Common myeloid progenitor, CD34-positive (primary cell): ENCODE measurements around the gene ZNF574.
A peak's percentile ranks its signal among the peaks of the same experiment; 100 is the strongest.

ENCODE experiments used
- CTCF ChIA-PET: fragments of 350-600 bp; sonication (Branson Sonifier 250); formaldehyde crosslinking; loops from one replicate; lab custom pipeline; 2021; ENCODE audit warnings: antibody characterized with exemption; lab: Charles Lee
- POLR2A ChIA-PET: fragments of 350-600 bp; sonication (Branson Sonifier 250); formaldehyde crosslinking; loops from one replicate; lab custom pipeline; 2021; ENCODE audit warnings: antibody characterized with exemption; lab: Charles Lee
- DNase-seq, 3 donors: peaks; one replicate each; pipeline versions ENCODE4 v3.0.0 to v3.0.0-alpha.2; 2013
- H3K27ac ChIP-seq, 2 experiments: 1 replicate in 1 of 2; 2 replicates in 1 of 2; pipeline ENCODE4 v1.7.0; 2013; ENCODE audit warnings: inconsistent platforms in 2 of 2, low read length in 2 of 2, mild to moderate bottlenecking in 2 of 2, low read depth in 1 of 2, moderate library complexity in 1 of 2; ENCODE audit not compliant: severe bottlenecking in 2 of 2, insufficient read depth in 1 of 2, poor library complexity in 1 of 2
- H3K27me3 ChIP-seq, 5 experiments: replicated peaks in 2 of 5; 1 replicate in 3 of 5; 2 replicates in 2 of 5; pipeline versions ENCODE4 v1.6.1 to v1.7.0; 2013; ENCODE audit warnings: low read length in 4 of 5, mild to moderate bottlenecking in 2 of 5, moderate library complexity in 2 of 5, inconsistent platforms in 1 of 5; ENCODE audit not compliant: insufficient read depth in 5 of 5, control insufficient read depth in 4 of 5
- H3K36me3 ChIP-seq, 4 experiments: 1 replicate in 2 of 4; 2 replicates in 2 of 4; pipeline versions ENCODE4 v1.6.1 to v1.7.0; 2013; ENCODE audit warnings: low read length in 3 of 4, control low read depth in 1 of 4, mild to moderate bottlenecking in 1 of 4; ENCODE audit not compliant: control insufficient read depth in 4 of 4, insufficient read depth in 4 of 4
- H3K4me1 ChIP-seq, 4 experiments: 1 replicate in 3 of 4; 2 replicates in 1 of 4; pipeline versions ENCODE4 v1.6.1 to v1.7.1; 2013; ENCODE audit warnings: low read length in 3 of 4, mild to moderate bottlenecking in 3 of 4, control low read depth in 1 of 4, inconsistent platforms in 1 of 4, moderate library complexity in 1 of 4; ENCODE audit not compliant: control insufficient read depth in 4 of 4, insufficient read depth in 4 of 4; ENCODE audit errors: control extremely low read depth in 1 of 4
- H3K4me3 ChIP-seq, 7 experiments: 1 replicate in 4 of 7; 2 replicates in 3 of 7; pipeline versions ENCODE4 v1.5.1 to v1.7.0; 2013; ENCODE audit warnings: mild to moderate bottlenecking in 7 of 7, low read length in 6 of 7, moderate library complexity in 6 of 7, inconsistent platforms in 2 of 7, low read depth in 2 of 7, control low read depth in 1 of 7; ENCODE audit not compliant: insufficient read depth in 4 of 7, control insufficient read depth in 1 of 7; ENCODE audit errors: extremely low read depth in 1 of 7
- H3K9me3 ChIP-seq, 5 experiments: 1 replicate in 4 of 5; 2 replicates in 1 of 5; pipeline versions ENCODE4 v1.6.1 to v1.7.1; 2013; ENCODE audit warnings: low read length in 4 of 5, mild to moderate bottlenecking in 2 of 5, inconsistent platforms in 1 of 5, low read depth in 1 of 5, moderate library complexity in 1 of 5; ENCODE audit not compliant: control insufficient read depth in 4 of 5, insufficient read depth in 2 of 5; ENCODE audit errors: control extremely low read depth in 1 of 5
- WGBS: methylation state at CpG from one replicate; pipeline ENCODE4 v1.1.5; 2013; ENCODE audit not compliant: insufficient coverage; 5-methylcytosine and 5-hydroxymethylcytosine counted together

ZNF574 gene

GRCh38 chr19:42126574-42126973, 50.6 kb downstream of the ZNF574 start:
- Histone ChIP-seq H3K36me3 (peaks cover 0 to 4% (median 0%) of the 10 kb centered on the region in 4 experiments), H3K4me3 (no peak overlapping the region), H3K9me3 (no peaks in the 10 kb centered on the region), H3K27ac (no peak overlapping the region), H3K4me1 (peaks cover 11 to 56% (median 47%) of the 10 kb centered on the region in 4 experiments), H3K27me3 (no peaks in the 10 kb centered on the region)
- DNase-seq: peak in 1 of 3 donors; percentile 23
- 90% methylated on average over 4 of the region's 5 CpGs for WGBS
- ChIA-PET CTCF (interaction anchor here (1.1 to 3.5 kb wide), 4 partner anchors 10 to 42 kb away, joined by 3 to 23 read pairs (median 4); no protein-coding TSS in a partner anchor), POLR2A (no interaction called here)

DNA sequence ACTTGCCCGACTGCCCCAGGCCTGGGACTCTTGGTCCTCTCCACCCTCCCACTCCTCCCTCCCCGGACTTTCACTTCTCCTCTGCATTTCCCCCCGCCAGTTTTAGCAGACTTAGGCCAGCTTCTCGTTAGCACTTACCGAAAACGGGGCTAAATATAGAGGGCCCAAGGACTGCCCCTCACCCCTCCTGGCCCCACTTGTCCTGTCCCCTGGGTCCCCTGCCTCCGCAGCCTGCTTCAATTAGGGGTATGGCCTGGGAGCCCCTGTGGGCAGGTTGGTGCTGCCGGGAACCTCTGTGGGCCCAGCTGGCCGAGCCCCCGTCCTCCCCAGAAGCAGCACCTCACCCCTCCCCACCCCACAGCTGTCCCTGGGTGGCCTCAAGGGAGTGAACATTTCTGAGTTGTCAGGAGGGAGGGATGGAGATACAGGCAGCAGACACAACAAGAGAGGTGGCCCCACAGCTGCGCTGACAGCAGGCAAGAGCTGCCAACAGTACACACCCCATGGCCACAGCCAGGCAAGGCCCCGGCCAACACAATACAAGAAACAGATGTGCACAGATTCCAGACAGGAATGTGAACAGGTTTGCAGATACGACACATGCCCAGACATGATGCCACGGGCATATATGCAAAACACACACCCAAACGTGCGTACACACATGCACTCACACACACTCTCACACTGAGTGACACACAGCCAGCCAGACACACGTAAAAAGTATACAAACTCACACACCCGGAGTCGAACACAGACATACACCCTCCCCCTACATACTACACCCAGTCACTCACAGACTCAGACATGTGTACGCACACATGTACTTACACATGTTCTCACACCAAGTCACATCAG, 53.7 kb downstream of the ZNF574 start:
- Histone ChIP-seq H3K27ac (no peak overlapping the region), H3K4me3 (peak overlapping the region in 4 of 7 experiments; percentile 22 to 51 (median 27)), H3K27me3 (no peaks in the 10 kb centered on the region), H3K36me3 (peaks cover 0 to 1% (median 0%) of the 10 kb centered on the region in 4 experiments), H3K9me3 (no peaks in the 10 kb centered on the region), H3K4me1 (peaks cover 12 to 62% (median 49%) of the 10 kb centered on the region in 4 experiments)
- ChIA-PET POLR2A (no interaction called here), CTCF (interaction anchor here (1.1 to 3.5 kb wide), 4 partner anchors 9 to 21 kb away, joined by 4 to 23 read pairs (median 4); no protein-coding TSS in a partner anchor)
- peak in 2 of 3 donors; percentile 15 to 28 for DNase-seq
- 49% methylated on average over 15 of the region's 20 CpGs for WGBS

DNA sequence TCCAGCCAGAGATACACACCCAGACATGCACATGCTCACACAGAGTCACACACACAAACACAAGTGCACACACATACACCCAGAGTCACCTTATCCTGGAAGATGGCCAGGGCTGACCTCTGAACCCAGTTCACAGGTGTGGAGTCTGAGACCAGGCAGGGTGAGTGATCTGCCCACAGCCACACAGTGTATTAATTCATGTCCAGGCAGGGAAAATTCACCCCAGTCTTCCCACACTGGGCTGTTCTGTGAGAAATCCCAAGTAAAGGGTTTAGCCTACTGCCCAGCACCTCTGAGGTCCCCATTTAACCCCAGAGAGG, 54.2 kb downstream of the ZNF574 start:
- Histone ChIP-seq H3K4me3 (peak overlapping the region in 4 of 7 experiments; percentile 2 to 51 (median 20)), H3K9me3 (no peaks in the 10 kb centered on the region), H3K27me3 (no peaks in the 10 kb centered on the region), H3K27ac (no peak overlapping the region), H3K4me1 (peaks cover 12 to 67% (median 51%) of the 10 kb centered on the region in 4 experiments), H3K36me3 (no peaks in the 10 kb centered on the region)
- POLR2A ChIA-PET: no interaction called here
- no peak for DNase-seq
- CTCF ChIA-PET: interaction anchor here (1.1 to 3.5 kb wide), 2 partner anchors 19 to 21 kb away, joined by 4 to 23 read pairs; no protein-coding TSS in a partner anchor
